ENCODE data around the gene TM9SF2.
"Not testable (repeated sequence)": the region's sequence is repeated elsewhere in the genome, so short reads cannot be mapped to it uniquely, and the experiment has no call there.

The TM9SF2 gene, protein sequence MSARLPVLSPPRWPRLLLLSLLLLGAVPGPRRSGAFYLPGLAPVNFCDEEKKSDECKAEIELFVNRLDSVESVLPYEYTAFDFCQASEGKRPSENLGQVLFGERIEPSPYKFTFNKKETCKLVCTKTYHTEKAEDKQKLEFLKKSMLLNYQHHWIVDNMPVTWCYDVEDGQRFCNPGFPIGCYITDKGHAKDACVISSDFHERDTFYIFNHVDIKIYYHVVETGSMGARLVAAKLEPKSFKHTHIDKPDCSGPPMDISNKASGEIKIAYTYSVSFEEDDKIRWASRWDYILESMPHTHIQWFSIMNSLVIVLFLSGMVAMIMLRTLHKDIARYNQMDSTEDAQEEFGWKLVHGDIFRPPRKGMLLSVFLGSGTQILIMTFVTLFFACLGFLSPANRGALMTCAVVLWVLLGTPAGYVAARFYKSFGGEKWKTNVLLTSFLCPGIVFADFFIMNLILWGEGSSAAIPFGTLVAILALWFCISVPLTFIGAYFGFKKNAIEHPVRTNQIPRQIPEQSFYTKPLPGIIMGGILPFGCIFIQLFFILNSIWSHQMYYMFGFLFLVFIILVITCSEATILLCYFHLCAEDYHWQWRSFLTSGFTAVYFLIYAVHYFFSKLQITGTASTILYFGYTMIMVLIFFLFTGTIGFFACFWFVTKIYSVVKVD

DNA sequence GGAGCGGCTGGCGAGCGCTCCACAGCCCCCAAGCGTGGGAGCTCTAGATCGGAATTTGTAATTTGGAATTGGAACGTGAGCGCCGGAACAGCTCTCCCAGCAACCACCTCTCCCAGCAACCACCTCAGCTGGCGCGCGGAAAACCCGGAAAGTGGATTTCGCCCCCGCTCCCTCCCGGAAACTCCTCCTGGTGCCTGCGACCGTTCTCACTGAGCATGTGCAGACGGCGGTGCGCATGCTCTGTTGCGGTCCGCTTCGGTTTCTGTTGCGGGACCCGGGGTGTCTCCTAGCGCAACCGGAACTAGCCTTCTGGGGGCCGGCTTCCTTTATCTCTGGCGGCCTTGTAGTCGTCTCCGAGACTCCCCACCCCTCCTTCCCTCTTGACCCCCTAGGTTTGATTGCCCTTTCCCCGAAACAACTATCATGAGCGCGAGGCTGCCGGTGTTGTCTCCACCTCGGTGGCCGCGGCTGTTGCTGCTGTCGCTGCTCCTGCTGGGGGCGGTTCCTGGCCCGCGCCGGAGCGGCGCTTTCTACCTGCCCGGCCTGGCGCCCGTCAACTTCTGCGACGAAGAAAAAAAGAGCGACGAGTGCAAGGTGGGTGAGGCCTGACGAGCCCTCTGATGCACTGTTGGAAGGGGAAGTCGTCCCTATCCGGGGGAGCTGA, at the start of gene TM9SF2:
TSS of gene TM9SF2 (plus strand) at position 289 of the 664 bp plus-strand sequence. CDS start at position 424, 135 bp downstream.
- DNase-seq (ENCODE audit: low read depth) = peak; percentile 95

DNA sequence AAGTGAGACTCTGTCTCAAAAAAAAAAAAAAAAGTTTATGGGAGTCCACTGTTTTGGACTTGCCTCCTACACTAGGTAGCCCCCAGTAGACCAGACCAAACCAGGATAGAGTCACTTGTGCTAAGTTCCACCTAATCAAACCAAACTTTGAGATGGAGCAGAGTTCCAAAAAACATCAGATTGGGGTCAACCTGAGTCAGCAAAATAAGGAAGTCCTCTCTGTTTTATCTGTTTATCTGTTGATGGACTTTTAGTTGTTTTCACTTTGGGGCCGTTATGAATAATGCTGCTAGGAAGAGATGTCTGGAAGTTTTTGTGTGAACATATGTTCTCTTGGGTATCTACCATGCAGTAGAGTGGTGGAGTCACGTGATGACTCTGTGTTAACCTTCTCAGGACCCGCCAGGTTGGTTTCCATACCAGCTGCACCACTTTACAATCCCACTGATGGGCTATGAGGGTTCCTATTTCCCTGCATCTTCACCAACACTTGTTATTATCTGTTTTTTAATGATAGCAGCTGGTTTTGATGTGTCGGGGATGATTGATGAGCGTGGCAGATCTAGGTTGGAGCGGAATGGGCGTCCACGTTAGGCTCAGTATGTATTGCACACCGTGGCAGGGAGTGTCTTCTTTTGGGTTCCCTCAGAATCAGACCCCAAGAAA, 46.6 kb upstream of the TM9SF2 start:
- no peak for DNase-seq (ENCODE audit: low read depth)

DNA sequence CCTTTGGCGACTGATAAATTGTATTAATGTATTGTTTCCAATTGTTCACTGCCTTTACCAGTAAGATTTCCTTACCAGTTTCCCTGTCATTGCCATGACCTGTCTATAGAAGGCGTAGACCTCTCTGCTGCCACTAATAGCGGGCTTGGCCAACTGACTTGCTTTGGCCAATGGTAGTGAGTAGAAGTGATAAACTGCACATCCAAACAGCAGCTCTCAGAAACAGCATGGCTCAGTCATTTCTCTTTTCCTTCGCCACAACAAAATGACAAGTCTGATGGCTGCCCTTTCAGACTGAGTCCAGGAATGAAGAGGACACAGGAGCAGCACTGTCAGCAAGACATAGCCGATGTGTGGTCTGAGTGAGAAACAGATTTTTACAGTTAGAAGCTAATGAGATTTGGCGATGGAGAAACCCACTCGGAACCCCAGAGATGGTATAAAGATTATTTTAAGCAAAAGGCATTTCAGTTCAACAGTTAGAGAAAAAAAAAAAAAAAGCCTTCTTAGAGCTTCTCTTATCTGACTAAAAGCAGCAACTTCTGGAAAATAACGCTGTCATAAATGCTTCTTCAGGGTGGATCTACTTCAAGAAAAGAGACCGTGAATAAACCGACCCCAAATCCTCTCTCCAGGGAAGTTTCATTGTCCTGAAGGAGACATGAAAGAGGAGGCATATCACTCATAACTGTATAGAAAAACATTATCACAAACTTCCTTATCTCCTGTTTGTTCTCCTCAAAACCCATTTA, 42.0 kb upstream of the TM9SF2 start:
- no peak for DNase-seq (ENCODE audit: low read depth)

DNA sequence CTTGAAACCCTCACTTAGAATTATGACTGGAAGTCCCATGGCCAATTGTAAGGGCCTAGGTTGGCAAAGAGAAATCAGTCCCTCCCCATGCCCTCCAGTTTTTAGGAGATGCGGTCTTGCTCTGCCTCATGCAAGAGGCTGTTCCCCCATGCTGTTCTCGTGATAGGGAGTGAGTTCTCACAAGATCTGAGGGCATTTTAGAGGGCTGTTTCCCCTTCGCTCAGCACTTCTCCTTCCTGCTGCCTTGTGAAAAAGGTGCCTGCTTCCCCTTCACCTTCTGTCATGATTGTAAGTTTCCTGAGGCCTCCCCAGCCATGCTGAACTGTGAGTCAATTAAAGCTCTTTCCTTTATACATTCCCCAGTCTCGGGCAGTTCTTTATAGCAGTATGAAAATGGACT, 40.5 kb upstream of the TM9SF2 start:
- DNase-seq (ENCODE audit: low read depth) = not testable (repeated sequence)

DNA sequence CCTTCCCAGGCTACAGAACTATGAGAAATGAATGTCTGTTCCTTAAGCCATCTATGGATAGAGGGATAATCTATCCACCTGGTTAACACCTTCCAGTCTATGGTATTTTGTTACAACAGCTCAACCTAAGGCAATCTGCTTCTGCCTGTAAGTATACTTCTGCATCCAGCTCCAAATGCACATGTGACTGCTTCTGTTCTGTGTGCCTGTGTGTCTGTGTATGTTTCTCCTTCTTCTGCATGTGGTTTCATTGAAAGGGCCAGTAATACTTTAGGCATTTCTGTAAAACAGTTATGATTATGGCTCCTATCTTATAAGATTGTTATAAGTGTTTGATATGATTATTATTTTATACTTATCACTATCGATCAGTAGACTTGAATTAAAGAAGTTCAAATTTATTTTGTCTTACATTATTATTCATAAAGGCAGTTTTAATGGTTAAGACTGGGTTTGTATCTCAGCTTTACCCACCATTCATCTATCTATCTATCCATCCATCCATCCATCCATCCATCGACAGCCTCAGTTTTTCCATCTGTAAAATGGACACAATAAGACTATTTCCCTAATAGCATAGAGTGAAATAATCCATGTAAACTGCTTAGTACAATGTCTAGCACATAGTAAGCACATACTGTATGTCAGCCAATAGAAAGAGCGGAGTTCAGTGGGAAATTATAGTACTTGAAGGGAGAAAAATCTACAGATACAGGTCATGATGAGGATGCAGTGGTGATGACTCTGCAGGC, 37.5 kb upstream of the TM9SF2 start:
- DNase-seq (ENCODE audit: low read depth) = no peak

DNA sequence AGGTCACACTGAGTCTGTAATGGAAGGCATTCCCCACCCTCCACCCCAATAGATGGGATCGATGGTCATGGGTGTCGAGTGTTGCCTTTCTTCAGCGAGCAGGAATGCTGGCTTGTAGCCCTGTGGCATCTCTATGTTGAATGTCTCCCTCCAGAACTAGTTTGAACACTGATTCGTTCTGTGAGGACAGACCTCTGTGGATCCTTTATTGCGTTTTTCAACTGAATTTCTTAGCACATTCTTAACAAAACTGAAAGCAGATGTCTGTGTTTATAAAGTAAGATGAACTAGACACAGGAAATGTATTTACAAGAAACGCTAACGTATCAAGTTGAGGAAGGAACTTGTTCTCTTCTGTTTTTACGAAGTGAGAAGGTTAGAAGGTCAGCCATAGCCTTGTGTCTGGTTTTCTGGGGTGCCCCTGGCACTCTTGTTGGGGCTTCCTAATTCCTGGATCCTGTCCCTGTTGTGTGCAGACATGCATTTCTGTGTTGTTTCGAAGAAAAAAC, 36.8 kb upstream of the TM9SF2 start:
- no peak for DNase-seq (ENCODE audit: low read depth)

DNA sequence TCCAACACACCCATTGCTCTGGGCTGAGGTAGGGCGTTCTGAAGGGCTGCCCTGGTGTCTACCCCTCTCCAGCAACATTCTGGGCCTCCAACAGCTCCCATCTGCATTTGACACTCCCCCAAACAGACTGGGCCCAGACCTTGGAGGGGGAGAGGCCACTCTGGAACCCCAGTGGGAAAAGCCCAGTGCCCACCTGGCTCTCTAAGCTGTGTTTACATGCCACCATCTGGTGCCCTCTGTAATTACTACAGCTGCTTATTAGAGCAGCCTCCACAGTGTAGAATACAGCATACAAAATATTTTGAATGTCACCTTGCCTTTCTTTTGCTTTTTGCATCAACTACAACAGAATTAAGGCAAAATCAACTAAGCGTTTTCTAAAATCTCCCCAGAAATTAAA, 35.8 kb upstream of the TM9SF2 start:
- DNase-seq (ENCODE audit: low read depth) = no peak

DNA sequence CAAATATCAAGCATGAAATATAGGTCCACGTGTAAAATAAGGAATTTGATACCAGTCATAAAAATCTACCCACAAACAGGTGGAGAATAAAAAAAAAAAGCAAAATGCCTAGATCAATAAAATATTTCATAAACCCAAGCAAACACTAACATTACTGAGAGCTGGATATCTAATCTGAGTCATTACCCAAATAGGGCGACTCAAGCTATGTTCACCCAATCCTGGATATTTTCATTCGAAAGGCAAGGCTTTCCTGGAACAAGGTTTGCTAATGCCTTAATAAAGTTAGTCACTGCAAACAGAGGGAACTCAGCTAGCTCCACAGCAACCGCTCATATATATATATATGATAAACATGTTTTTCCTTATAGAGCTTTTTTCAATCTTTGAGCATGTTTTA, 33.5 kb upstream of the TM9SF2 start:
- DNase-seq (ENCODE audit: low read depth) = no peak

DNA sequence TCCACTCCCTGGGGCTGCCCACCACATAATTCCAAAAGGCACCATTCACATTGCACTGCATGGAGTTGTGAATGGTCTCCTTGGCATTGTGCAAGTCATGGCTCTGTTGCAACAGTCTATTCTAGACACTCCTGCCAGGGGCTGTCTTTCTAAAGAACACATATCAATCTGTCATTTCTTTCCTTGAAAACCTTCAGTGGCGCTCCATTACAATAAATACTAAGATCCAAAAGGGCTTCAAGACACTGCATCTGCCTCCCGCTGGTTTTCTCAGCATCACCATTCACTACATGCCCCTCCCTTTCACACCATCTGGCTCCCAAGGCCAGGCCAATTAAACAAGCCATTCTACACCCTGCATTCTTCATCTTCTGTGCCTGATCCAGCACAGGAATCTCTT, 32.2 kb upstream of the TM9SF2 start:
- no peak for DNase-seq (ENCODE audit: low read depth)

DNA sequence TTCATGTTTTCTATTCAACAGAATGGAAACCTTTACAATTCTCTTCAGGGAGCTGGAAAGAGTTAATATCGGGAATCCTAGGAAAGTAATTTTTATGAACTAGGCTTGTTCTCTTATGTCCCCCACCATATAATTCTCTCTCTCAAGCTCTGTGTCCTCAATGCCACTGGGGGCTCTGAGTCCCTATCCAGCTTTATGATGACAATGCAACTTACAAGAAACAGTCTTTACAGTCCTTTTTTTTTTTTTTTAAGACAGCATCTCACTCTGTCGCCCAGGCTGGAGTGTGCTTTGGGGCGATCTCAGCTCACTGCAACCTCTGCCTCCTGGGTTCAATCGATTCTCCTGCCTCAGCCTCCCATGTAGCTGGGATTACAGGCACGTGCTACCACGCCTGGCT, 31.2 kb upstream of the TM9SF2 start:
- DNase-seq (ENCODE audit: low read depth) = no peak

DNA sequence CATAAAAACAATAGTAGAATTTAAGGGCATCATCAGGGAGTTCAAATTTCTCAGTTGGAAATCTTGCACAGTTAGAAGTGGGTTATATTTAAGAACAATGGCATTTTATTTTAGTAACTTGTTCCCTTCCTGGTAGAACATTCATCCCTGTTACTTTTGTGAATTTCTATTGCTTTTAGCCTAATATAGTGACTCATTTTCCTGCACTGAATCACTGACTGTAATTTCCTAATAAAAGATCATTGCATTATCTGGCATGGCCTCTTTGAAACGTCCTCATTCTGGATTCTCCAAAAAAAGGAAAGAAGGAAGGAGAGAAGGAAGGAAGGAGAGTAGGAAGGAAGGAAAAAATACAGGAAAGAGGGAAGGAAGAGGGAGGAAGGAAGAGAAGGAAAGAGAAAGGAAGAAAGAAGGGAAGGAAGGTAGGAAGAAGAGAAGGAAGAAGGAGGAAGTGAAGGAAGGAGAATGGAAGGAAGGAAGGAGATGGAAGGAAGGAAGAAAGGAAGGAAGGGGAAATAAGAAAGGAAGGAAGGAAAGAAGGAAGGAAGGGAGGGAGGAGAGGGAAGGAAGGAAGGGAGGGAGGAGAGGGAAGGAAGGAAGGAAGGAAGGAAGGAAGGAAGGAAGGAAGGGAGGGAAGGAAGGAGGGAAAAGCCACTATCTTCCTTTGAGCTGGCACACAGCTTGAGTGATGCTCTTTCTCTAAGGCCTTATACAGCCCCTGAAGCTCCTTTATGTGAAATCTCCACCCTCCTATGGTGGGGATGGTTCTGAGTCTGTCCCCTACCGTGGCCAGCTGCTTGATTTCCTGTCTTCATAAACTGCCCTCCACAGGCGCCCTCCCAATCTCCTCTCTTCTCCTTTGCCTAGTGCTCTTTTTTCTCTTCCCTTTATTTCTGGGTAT, 29.8 kb upstream of the TM9SF2 start:
- DNase-seq (ENCODE audit: low read depth) = no peak

DNA sequence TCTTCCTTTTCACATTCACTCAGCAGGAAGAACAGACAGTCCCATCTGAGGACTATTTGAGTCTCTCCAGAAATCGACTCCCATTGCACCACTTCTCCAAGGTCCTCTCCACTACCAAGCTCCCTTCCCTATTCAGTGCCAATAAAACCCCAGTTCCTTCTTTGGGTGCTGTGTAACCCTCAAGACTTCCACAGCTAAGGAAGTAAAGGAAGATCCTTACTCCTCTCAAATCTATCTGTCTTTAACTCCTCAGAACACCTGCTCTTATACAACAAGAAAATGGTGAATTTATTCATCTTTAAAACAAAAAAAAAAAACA, 29.2 kb upstream of the TM9SF2 start:
- DNase-seq (ENCODE audit: low read depth) = no peak

DNA sequence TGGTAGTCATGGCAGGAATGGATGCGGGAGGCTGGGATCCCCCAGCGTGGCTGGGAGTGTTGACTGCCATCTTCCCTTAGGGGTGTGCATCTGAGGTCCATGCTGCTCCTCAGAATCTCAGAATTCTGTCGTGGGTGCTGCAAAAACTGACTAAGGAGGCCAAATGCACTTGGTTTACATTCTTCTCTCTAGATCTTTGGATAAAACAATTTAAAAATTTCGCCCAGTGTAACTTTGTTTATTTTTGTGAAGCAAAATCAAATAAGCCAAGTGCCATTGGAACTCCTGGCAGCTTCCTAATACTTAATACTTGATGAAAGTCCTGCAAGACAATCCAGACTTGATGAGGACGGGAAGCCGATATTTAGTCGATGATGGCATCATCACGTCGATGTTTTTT, 27.8 kb upstream of the TM9SF2 start:
- no peak for DNase-seq (ENCODE audit: low read depth)

DNA sequence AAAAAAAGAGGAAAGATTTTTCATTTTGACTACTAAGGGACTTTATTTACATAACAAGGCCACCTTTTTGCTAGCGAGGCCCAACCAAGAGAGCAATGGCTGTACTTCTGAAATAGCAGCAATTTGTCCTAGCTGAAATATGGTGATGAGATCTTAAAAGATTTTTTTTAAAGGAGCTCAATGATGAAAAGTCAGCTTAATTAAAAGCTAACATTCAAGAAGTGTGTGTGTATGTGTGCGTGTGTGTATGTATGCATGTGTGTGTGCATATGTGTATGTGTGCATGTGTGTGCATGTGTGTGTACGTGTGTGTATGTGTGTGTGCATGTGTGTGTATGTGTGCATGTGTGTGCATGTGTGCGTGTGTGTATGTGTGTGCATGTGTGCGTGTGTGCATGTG, 24.6 kb upstream of the TM9SF2 start:
- DNase-seq (ENCODE audit: low read depth) = no peak

DNA sequence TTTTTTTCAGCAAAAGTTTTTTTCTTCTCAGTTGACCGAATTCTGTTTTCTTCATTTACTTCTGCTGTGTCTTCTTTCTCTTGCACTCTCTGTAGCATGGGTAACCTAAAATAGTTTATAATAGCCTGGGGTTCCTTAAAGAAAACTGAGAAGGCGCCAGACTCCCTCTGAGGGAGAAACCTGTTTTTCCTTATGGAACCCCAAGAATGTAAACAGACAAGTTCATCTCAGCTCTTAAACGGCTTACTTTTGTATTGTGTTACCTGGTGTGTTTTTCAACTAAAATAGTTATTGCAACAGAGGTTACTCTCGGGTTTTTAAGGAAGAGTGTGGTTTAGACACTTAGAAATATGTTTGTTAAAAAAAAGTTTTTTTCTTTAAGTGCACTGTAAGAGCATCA, 23.8 kb upstream of the TM9SF2 start:
- no peak for DNase-seq (ENCODE audit: low read depth)

DNA sequence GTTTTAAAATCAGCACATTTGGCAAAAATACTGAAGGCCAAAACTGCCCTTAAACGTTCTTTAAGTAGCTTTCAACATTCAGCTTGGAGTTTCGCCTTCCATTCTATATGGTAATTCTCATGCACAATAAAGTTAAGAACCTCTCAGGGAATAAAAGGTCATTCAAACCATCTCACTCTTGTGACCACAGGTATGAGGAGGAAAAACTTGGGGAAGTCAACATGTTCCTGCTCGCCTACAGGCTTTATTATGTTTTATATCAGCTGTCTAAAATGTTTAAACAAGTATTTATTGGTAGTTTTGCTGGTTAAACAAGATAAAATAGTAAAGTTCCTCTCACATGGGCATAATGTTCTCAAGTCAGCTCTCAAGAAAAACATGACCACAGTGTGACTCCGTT, 19.9 kb upstream of the TM9SF2 start:
- DNase-seq (ENCODE audit: low read depth) = no peak

DNA sequence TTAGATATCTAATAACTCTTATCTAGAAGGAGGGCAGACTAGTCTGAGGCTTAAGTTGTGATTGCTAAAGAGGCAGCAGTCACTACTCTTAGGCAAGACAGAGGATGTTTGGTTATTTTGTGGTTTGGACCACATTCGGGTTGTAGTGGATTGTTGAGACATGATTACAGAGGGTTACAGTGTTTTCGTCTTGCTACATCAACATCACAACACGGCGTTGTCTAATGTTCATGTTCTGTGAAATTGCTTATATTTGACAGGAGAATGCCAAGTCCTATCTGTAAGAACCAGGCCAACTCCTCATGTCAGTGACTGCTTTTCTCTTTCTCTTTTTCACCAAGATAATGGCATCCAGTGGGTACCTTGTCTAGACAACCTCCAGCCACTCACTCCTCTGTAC, 16.8 kb upstream of the TM9SF2 start:
- no peak for DNase-seq (ENCODE audit: low read depth)

DNA sequence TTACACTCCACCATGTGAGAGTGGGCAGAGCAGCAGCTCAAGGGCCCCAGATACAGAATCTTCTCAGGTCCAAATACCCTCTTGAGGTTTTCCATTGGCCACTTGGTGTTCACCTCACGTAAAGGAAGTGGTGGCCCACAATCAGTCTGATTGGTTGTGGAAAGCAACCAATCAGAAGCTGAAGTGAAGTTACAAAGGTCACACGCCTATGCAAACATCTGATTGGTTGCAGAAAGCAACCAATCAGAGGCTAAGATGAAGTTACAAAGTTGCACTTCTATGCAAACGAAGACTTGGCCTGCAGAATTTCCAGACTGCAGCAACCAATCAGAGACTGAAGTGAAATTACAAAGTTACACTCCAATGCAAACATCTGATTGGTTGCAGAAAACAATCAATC, 14.3 kb upstream of the TM9SF2 start:
- no peak for DNase-seq (ENCODE audit: low read depth)

DNA sequence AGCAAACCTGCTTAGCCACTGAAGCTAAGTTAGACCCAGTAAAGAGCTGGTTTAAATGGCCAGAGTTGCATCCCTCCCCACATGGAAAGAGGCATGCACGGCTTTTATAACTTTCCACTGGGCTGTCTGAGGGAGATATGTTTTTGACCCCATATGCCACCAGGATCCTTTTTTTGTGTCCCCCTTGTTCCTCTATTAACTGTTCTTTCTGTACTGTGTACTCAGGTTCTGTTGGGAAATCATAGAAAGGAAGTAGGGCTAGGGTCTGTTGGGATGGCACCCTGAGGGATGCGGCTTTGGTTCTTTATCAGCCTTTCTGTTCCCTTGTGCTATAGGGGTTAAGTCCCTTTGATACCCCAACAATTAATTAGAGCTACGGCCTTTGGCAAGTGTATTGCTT, 12.2 kb upstream of the TM9SF2 start:
- DNase-seq (ENCODE audit: low read depth) = no peak

DNA sequence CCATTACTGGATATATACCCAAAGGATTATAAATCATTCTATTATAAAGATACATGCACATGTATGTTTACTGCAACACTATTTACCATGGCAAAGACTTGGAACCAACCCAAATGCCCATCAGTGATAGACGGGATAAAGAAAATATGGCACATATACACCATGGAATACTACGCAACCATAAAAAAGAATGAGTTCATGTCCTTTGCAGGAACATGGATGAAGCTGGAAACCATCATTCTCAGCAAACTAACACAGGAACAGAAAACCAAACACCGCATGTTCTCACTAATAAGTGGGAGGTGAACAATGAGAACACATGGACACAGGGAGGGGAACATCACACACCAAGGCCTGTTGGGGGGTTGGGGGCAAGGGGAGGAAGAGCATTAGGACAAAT, 9.5 kb upstream of the TM9SF2 start:
- DNase-seq (ENCODE audit: low read depth) = not testable (repeated sequence)

Measured in activated gamma-delta T cell treated with anti-CD3 and anti-CD28 coated beads, Interleukin-2, amount 50 U/mL, for 16 hours (primary cell).